ENCODE results near the gene BORCS8. TPM values are rescaled to one million over a fixed set of nuclear protein-coding genes. Genes with fewer than 3 reads are reported as not detected.

BORCS8 gene
- total and polyA plus RNA-seq, 2 of the 13 experiments (the other 11 are each of a cell fraction or from before 2014, with no cell fraction given): 9.6 to 13.3 TPM

DNA sequence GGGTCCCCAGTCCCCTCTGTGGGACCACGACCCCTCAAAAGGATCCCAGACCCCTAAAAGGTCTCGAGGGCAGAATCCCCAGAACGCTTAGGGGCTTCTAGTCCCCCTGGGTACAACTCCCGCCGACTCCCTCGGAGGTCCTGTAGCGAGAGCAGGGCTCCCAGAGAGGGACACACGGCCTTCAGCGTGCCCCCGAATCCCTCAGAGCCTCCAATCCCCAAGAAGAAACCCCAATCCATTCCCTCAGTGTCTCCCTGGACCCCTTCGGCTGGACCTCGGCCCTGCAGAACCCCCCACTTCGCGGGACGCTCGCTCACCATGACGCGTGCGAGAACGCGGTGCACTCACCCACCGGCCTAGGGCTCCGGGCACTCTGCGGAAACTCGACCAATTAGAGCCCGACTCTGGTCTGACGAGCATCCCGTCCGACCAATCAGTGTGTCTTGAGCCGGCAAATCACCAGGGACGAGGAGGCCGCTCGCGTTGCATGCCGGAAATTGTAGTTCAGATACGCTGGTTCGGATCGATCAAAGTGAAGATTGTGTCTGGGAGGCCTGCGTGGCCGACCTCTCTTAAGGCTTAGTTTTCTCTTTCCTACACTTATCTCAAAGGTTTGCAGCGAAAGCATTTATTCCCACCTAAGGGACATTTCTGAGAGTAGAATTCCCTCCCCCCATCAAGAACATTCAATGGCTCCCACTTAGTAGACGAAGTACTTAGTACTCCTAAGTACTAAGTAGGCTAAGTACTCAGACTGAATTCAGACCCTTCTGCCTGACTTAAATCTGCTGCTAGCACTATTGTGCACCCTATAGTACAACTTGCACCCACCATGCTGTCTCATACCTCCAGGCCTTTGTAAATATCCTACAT, 53.6 kb downstream of the BORCS8 start, which contains the start of gene TMEM161A (continued):
- TF ChIP-seq, protein P1, sequence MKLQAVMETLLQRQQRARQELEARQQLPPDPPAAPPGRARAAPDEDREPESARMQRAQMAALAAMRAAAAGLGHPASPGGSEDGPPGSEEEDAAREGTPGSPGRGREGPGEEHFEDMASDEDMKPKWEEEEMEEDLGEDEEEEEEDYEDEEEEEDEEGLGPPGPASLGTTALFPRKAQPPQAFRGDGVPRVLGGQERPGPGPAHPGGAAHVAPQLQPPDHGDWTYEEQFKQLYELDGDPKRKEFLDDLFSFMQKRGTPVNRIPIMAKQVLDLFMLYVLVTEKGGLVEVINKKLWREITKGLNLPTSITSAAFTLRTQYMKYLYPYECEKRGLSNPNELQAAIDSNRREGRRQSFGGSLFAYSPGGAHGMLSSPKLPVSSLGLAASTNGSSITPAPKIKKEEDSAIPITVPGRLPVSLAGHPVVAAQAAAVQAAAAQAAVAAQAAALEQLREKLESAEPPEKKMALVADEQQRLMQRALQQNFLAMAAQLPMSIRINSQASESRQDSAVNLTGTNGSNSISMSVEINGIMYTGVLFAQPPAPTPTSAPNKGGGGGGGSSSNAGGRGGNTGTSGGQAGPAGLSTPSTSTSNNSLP (IDR thresholded peaks at IDR 0.05; ENCODE audit: low read depth, low read length): peak; percentile 31; the same call in 1 of the 2 replicates
- TF ChIP-seq MXD4 (CRISPR knock-in tag; IDR thresholded peaks at IDR 0.05): peak; percentile 43; the same call in 1 of the 2 replicates
- no peak for TF ChIP-seq ZNF441 (CRISPR knock-in tag; IDR thresholded peaks at IDR 0.05; ENCODE audit: borderline replicate concordance)
- peak; percentile 42; the same call in 1 of the 2 replicates for TF ChIP-seq TCF7 (IDR thresholded peaks at IDR 0.05; ENCODE audit: low read depth)
- 0 out of 2 replicates have a peak, but pooled peaks have one; percentile 6 for TF ChIP-seq ZBTB7A (CRISPR knock-in tag; IDR thresholded peaks at IDR 0.05)
- peak; percentile 86 for TF ChIP-seq ATF1 (CRISPR knock-in tag; IDR thresholded peaks at IDR 0.05)
- TF ChIP-seq, protein P2, sequence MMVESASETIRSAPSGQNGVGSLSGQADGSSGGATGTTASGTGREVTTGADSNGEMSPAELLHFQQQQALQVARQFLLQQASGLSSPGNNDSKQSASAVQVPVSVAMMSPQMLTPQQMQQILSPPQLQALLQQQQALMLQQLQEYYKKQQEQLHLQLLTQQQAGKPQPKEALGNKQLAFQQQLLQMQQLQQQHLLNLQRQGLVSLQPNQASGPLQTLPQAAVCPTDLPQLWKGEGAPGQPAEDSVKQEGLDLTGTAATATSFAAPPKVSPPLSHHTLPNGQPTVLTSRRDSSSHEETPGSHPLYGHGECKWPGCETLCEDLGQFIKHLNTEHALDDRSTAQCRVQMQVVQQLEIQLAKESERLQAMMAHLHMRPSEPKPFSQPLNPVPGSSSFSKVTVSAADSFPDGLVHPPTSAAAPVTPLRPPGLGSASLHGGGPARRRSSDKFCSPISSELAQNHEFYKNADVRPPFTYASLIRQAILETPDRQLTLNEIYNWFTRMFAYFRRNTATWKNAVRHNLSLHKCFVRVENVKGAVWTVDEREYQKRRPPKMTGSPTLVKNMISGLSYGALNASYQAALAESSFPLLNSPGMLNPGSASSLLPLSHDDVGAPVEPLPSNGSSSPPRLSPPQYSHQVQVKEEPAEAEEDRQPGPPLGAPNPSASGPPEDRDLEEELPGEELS (CRISPR knock-in tag; IDR thresholded peaks at IDR 0.05): no peak
- no peak for TF ChIP-seq ZNF260 (CRISPR knock-in tag; IDR thresholded peaks at IDR 0.05; ENCODE audit: borderline replicate concordance, low read depth)
- TF ChIP-seq, protein P3, sequence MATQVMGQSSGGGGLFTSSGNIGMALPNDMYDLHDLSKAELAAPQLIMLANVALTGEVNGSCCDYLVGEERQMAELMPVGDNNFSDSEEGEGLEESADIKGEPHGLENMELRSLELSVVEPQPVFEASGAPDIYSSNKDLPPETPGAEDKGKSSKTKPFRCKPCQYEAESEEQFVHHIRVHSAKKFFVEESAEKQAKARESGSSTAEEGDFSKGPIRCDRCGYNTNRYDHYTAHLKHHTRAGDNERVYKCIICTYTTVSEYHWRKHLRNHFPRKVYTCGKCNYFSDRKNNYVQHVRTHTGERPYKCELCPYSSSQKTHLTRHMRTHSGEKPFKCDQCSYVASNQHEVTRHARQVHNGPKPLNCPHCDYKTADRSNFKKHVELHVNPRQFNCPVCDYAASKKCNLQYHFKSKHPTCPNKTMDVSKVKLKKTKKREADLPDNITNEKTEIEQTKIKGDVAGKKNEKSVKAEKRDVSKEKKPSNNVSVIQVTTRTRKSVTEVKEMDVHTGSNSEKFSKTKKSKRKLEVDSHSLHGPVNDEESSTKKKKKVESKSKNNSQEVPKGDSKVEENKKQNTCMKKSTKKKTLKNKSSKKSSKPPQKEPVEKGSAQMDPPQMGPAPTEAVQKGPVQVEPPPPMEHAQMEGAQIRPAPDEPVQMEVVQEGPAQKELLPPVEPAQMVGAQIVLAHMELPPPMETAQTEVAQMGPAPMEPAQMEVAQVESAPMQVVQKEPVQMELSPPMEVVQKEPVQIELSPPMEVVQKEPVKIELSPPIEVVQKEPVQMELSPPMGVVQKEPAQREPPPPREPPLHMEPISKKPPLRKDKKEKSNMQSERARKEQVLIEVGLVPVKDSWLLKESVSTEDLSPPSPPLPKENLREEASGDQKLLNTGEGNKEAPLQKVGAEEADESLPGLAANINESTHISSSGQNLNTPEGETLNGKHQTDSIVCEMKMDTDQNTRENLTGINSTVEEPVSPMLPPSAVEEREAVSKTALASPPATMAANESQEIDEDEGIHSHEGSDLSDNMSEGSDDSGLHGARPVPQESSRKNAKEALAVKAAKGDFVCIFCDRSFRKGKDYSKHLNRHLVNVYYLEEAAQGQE (IDR thresholded peaks at IDR 0.05; ENCODE audit: borderline replicate concordance in 1 of 2, low read depth in 1 of 2, low read length in 2 of 2): no peak
- TF ChIP-seq MEIS1 (CRISPR knock-in tag; IDR thresholded peaks at IDR 0.05; ENCODE audit: borderline replicate concordance): 0 out of 2 replicates have a peak, but pooled peaks have one; percentile 5
- TF ChIP-seq, protein P4, sequence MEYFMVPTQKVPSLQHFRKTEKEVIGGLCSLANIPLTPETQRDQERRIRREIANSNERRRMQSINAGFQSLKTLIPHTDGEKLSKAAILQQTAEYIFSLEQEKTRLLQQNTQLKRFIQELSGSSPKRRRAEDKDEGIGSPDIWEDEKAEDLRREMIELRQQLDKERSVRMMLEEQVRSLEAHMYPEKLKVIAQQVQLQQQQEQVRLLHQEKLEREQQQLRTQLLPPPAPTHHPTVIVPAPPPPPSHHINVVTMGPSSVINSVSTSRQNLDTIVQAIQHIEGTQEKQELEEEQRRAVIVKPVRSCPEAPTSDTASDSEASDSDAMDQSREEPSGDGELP (IDR thresholded peaks at IDR 0.05; ENCODE audit: borderline replicate concordance, low read depth): no peak; the same call in 1 of the 2 replicates
- peak; percentile 73 for TF ChIP-seq ZNF547 (CRISPR knock-in tag; IDR thresholded peaks at IDR 0.05)
- TF ChIP-seq HDAC1 (CRISPR knock-in tag; IDR thresholded peaks at IDR 0.05): peak; percentile 41; the same call in 1 of the 2 replicates
- TF ChIP-seq FOXK2 (IDR thresholded peaks at IDR 0.05): no peak
- TF ChIP-seq, protein P5, sequence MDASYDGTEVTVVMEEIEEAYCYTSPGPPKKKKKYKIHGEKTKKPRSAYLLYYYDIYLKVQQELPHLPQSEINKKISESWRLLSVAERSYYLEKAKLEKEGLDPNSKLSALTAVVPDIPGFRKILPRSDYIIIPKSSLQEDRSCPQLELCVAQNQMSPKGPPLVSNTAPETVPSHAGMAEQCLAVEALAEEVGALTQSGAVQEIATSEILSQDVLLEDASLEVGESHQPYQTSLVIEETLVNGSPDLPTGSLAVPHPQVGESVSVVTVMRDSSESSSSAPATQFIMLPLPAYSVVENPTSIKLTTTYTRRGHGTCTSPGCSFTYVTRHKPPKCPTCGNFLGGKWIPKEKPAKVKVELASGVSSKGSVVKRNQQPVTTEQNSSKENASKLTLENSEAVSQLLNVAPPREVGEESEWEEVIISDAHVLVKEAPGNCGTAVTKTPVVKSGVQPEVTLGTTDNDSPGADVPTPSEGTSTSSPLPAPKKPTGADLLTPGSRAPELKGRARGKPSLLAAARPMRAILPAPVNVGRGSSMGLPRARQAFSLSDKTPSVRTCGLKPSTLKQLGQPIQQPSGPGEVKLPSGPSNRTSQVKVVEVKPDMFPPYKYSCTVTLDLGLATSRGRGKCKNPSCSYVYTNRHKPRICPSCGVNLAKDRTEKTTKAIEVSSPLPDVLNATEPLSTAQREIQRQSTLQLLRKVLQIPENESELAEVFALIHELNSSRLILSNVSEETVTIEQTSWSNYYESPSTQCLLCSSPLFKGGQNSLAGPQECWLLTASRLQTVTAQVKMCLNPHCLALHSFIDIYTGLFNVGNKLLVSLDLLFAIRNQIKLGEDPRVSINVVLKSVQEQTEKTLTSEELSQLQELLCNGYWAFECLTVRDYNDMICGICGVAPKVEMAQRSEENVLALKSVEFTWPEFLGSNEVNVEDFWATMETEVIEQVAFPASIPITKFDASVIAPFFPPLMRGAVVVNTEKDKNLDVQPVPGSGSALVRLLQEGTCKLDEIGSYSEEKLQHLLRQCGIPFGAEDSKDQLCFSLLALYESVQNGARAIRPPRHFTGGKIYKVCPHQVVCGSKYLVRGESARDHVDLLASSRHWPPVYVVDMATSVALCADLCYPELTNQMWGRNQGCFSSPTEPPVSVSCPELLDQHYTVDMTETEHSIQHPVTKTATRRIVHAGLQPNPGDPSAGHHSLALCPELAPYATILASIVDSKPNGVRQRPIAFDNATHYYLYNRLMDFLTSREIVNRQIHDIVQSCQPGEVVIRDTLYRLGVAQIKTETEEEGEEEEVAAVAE (CRISPR knock-in tag; IDR thresholded peaks at IDR 0.05; ENCODE audit: borderline replicate concordance): peak; percentile 80
